ENCODE data around the gene TCEANC2. TPM values are rescaled to one million over a fixed set of nuclear protein-coding genes. Genes with fewer than 3 reads are reported as not detected.

TCEANC2 gene
- total RNA-seq, 1 donor = 2.5 TPM

DNA sequence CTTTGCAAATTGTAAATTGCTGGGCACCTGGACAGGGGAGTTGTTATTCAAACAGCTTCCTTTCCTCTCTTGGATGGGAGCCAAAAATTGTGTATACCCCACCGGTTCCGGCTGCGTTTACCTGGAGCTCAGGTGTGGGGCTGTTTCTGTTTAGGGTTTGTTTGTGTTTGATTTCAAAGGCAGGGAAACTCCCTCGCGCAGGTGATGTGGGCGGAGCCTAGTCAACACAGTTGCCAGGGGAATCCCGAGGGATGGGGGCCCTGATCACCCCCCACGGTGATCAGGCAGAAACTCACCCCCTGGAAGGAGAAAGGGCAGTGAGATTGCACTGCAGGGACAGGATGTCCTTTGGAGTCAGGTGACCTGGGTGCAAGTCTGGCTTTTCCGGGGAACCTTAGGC is 71.1 kb downstream of the TCEANC2 start:
- H3K4me3 ChIP-seq (ENCODE audit: insufficient read depth, low read length) = no peak overlapping the region
- no peaks in the 10 kb centered on the region for H3K27me3 ChIP-seq (ENCODE audit: insufficient read depth, low read length)
- no peak overlapping the region for H2AFZ ChIP-seq (ENCODE audit: low read length)
- no peaks in the 10 kb centered on the region for H3K79me2 ChIP-seq (ENCODE audit: insufficient read depth, low read length)
- H3K9me3 ChIP-seq (ENCODE audit: low read depth, low read length) = no peaks in the 10 kb centered on the region
- DNase-seq (ENCODE audit: insufficient read length, low spot score, missing footprints) = no peak
- no peak overlapping the region for H3K27ac ChIP-seq (ENCODE audit: low read depth, low read length)
- H3K4me2 ChIP-seq (ENCODE audit: insufficient read depth, low read length) = no peak overlapping the region
- no peaks in the 10 kb centered on the region for H3K36me3 ChIP-seq (ENCODE audit: insufficient read depth, low read length)
- H4K20me1 ChIP-seq (ENCODE audit: insufficient read depth, low read length) = no peaks in the 10 kb centered on the region
- H3K4me1 ChIP-seq (ENCODE audit: insufficient read depth, low read length) = peaks cover 9% of the 10 kb centered on the region
- TF ChIP-seq, protein P1, sequence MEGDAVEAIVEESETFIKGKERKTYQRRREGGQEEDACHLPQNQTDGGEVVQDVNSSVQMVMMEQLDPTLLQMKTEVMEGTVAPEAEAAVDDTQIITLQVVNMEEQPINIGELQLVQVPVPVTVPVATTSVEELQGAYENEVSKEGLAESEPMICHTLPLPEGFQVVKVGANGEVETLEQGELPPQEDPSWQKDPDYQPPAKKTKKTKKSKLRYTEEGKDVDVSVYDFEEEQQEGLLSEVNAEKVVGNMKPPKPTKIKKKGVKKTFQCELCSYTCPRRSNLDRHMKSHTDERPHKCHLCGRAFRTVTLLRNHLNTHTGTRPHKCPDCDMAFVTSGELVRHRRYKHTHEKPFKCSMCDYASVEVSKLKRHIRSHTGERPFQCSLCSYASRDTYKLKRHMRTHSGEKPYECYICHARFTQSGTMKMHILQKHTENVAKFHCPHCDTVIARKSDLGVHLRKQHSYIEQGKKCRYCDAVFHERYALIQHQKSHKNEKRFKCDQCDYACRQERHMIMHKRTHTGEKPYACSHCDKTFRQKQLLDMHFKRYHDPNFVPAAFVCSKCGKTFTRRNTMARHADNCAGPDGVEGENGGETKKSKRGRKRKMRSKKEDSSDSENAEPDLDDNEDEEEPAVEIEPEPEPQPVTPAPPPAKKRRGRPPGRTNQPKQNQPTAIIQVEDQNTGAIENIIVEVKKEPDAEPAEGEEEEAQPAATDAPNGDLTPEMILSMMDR (IDR thresholded peaks at IDR 0.05; ENCODE audit: extremely low read depth, low read depth, low read length) = no peak

DNA sequence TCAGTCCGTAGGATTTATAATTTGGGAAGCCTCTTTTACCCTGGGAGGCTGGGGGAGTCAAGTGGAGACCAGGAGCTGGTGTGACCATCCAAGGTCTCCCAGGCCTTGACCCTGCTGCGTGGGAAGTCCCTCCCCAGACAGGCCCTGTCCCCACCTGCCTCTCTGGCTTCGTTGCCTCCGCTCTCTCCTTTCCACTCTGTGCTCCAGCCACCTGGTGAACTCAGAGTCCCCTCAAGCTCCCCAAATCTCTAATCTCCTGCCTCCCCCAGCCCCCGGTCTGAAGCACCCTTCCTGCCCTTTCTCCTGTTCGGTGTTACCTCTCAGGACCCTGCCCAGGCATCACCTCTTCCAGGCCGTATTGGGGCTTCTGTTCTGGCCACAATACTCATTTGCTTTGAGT is 71.5 kb downstream of the TCEANC2 start:
- H3K27me3 ChIP-seq (ENCODE audit: insufficient read depth, low read length) = no peaks in the 10 kb centered on the region
- H3K4me1 ChIP-seq (ENCODE audit: insufficient read depth, low read length) = peaks cover 9% of the 10 kb centered on the region
- H3K27ac ChIP-seq (ENCODE audit: low read depth, low read length) = no peak overlapping the region
- TF ChIP-seq, protein P1 (IDR thresholded peaks at IDR 0.05; ENCODE audit: extremely low read depth, low read depth, low read length) = no peak
- H3K36me3 ChIP-seq (ENCODE audit: insufficient read depth, low read length) = no peaks in the 10 kb centered on the region
- DNase-seq (ENCODE audit: insufficient read length, low spot score, missing footprints) = no peak
- no peak overlapping the region for H3K4me2 ChIP-seq (ENCODE audit: insufficient read depth, low read length)
- no peaks in the 10 kb centered on the region for H4K20me1 ChIP-seq (ENCODE audit: insufficient read depth, low read length)
- no peak overlapping the region for H2AFZ ChIP-seq (ENCODE audit: low read length)
- H3K9me3 ChIP-seq (ENCODE audit: low read depth, low read length) = no peaks in the 10 kb centered on the region
- no peak overlapping the region for H3K4me3 ChIP-seq (ENCODE audit: insufficient read depth, low read length)
- H3K79me2 ChIP-seq (ENCODE audit: insufficient read depth, low read length) = no peaks in the 10 kb centered on the region

DNA sequence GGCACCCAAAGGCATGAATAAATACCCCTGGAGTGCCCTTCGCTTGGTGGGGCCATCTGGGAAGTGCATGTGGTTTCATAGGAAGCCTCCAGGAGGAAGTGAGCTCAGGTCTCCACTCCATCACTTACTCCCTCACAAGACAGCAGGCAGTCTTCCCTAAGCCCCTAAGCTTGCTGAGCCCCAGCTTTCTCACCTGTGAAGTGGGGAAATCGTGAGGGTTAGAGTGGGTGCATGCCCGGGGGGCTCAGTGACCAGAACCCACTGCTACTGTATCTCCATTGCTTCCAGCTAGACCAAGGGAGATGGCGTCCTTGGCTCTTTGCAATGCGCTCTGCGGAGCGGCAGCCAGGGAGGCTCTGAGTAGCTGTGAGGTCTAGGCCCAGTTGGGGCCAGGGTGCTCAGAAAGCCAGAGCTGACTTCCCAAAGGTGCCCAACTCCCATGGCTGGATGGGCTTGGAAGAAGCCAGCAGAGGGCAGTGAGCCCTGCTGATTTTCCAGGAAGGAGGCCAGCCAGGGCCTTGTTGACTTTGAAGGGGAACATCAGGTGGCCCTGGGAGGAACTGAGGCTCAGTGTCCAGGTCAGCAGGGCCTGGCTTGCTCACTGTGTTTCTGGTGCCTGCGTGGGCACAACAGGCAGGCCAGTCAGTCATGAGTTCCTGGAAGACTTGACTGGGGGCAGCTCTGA is 72.1 kb downstream of the TCEANC2 start:
- peak; percentile 80 for DNase-seq (ENCODE audit: insufficient read length, low spot score, missing footprints)
- H2AFZ ChIP-seq (ENCODE audit: low read length) = no peak overlapping the region
- no peak overlapping the region for H3K4me2 ChIP-seq (ENCODE audit: insufficient read depth, low read length)

DNA sequence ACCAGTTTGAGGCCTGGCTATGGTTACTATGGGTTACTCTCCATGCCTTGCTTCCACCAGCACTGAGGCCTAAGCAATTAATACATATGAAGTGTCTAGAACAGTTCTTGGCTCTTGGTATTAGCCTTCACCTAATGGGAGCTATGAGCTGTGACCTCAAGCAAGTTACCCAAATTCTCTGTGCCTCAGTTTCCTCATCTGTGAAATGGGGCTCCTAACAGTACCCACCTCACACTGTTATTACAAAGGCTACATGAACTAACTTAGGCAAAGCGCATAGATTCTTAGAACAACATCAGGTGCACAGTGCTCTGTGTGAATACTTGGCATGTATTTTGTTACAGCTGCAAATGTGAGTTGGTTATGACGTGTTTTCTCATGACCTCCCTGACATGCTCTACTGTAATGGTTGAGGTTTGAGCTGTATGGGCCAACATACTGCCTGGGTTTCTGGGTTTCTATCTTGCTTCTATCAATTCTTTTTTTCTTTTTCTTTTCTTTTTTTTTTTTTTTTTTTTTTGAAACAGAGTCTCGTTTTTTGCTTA is 72.9 kb downstream of the TCEANC2 start:
- Histone ChIP-seq H4K20me1 (ENCODE audit: insufficient read depth, low read length) (no peaks in the 10 kb centered on the region), H3K79me2 (ENCODE audit: insufficient read depth, low read length) (no peaks in the 10 kb centered on the region), H3K4me2 (ENCODE audit: insufficient read depth, low read length) (no peak overlapping the region), H3K27me3 (ENCODE audit: insufficient read depth, low read length) (no peaks in the 10 kb centered on the region), H3K36me3 (ENCODE audit: insufficient read depth, low read length) (no peaks in the 10 kb centered on the region), H2AFZ (ENCODE audit: low read length) (no peak overlapping the region), H3K4me1 (ENCODE audit: insufficient read depth, low read length) (peaks cover 5% of the 10 kb centered on the region), H3K27ac (ENCODE audit: low read depth, low read length) (no peak overlapping the region), H3K4me3 (ENCODE audit: insufficient read depth, low read length) (no peak overlapping the region), H3K9me3 (ENCODE audit: low read depth, low read length) (no peaks in the 10 kb centered on the region)
- TF ChIP-seq, protein P1 (IDR thresholded peaks at IDR 0.05; ENCODE audit: extremely low read depth, low read depth, low read length) = no peak
- peak; percentile 76 for DNase-seq (ENCODE audit: insufficient read length, low spot score, missing footprints)

More for the DNA sequence above, 72.1 kb downstream of the TCEANC2 start:
- Histone ChIP-seq H4K20me1 (ENCODE audit: insufficient read depth, low read length) (no peaks in the 10 kb centered on the region), H3K4me1 (ENCODE audit: insufficient read depth, low read length) (peaks cover 9% of the 10 kb centered on the region), H3K27me3 (ENCODE audit: insufficient read depth, low read length) (no peaks in the 10 kb centered on the region), H3K9me3 (ENCODE audit: low read depth, low read length) (no peaks in the 10 kb centered on the region), H3K27ac (ENCODE audit: low read depth, low read length) (no peak overlapping the region), H3K36me3 (ENCODE audit: insufficient read depth, low read length) (no peaks in the 10 kb centered on the region), H3K4me3 (ENCODE audit: insufficient read depth, low read length) (no peak overlapping the region), H3K79me2 (ENCODE audit: insufficient read depth, low read length) (no peaks in the 10 kb centered on the region)
- TF ChIP-seq, protein P1 (IDR thresholded peaks at IDR 0.05; ENCODE audit: extremely low read depth, low read depth, low read length) = peak; percentile 41

Data from osteoblast (primary cell).